Lung (tissue), 12 donors: ENCODE results near the gene OR2Y1. TPM values are rescaled to one million over a fixed set of nuclear protein-coding genes. Genes with fewer than 3 reads are reported as not detected.

Experiments
- ATAC-seq: fragments of 200-7000 bp; cut with Tn5 transposase; one replicate; pipeline ENCODE4 v1.9.1; 2020; ENCODE audit warnings: moderate number of reproducible peaks; ENCODE audit not compliant: insufficient read depth, low FRiP score
- DNase-seq, 3 donors: peaks; one replicate each; pipeline ENCODE4 v3.0.0-alpha.2; 2013 to 2017
- H3K27ac ChIP-seq, 2 donors: one replicate each; pipeline ENCODE4 v1.5.1; 2013; ENCODE audit warnings: mild to moderate bottlenecking in 2 of 2, moderate library complexity in 2 of 2, control low read depth in 1 of 2, inconsistent platforms in 1 of 2, low read depth in 1 of 2, low read length in 1 of 2
- H3K27me3 ChIP-seq, 3 donors: one replicate each; pipeline ENCODE4 v1.5.1; 2013; ENCODE audit warnings: low read length in 2 of 3; ENCODE audit not compliant: control insufficient read depth in 3 of 3, insufficient read depth in 3 of 3
- H3K36me3 ChIP-seq, 4 donors: one replicate each; pipeline ENCODE4 v1.5.1; 2013; ENCODE audit warnings: low read length in 4 of 4, mild to moderate bottlenecking in 1 of 4, moderate library complexity in 1 of 4; ENCODE audit not compliant: control insufficient read depth in 4 of 4, insufficient read depth in 4 of 4
- H3K4me1 ChIP-seq, 5 donors: one replicate each; pipeline ENCODE4 v1.5.1; 2013; ENCODE audit warnings: low read length in 5 of 5, mild to moderate bottlenecking in 2 of 5, moderate library complexity in 1 of 5; ENCODE audit not compliant: control insufficient read depth in 5 of 5, insufficient read depth in 5 of 5
- H3K4me3 ChIP-seq: one replicate; pipeline ENCODE4 v1.5.1; 2013; ENCODE audit warnings: mild to moderate bottlenecking, control low read depth, moderate library complexity
- H3K9ac ChIP-seq, 2 donors: one replicate each; pipeline ENCODE4 v1.5.1; 2013; ENCODE audit warnings: low read length in 2 of 2, control low read depth in 1 of 2; ENCODE audit not compliant: insufficient read depth in 1 of 2
- H3K9me3 ChIP-seq, 4 donors: one replicate each; pipeline ENCODE4 v1.5.1; 2013; ENCODE audit warnings: low read length in 3 of 4, mild to moderate bottlenecking in 1 of 4, moderate library complexity in 1 of 4; ENCODE audit not compliant: control insufficient read depth in 4 of 4, insufficient read depth in 3 of 4
- CTCF ChIP-seq: IDR thresholded peaks from 2 replicates; pipeline ENCODE4 v1.5.1; 2012; ENCODE audit warnings: mild to moderate bottlenecking; ENCODE audit errors: control extremely low read depth, extremely low read depth
- WGBS, 2 donors: extraction: QIAGEN DNeasy Blood & Tissue Kit; methylation state at CpG; one replicate each; pipeline ENCODE4 v1.1.7; 2013; 5-methylcytosine and 5-hydroxymethylcytosine counted together
- polyA plus RNA-seq, 2 donors: library from polyadenylated mRNA; stranded (reverse); fragments of 200-250 nt; gene quantifications; one replicate each; pipeline ENCODE4 v1.2.1, GENCODE V29; 2013
- total RNA-seq, 2 donors: library from RNA; depleted of rRNA in 1 of 2; stranded (reverse); fragments of >200 nt in 1 of 2; gene quantifications; one replicate each; pipeline ENCODE4 v1.2.1, GENCODE V29; 2014 to 2021
- donor health status: control.
- donor health status: control.
- donor health status: Bipolar disorder and iron deficiency.
- donor health status: healthy.
- donor health status: DM: yes; HTN: yes; CAD: no.

OR2Y1 gene
- total and polyA plus RNA-seq, 4 donors: not detected

- TF ChIP-seq CTCF: no peak
- ATAC-seq (no peak), DNase-seq (no peak)
- no peak overlapping the region for H3K4me3 ChIP-seq
- WGBS, 2 donors: 67 to 82% methylated on average over 2 of the region's 2 CpGs
- H3K9ac ChIP-seq: no peak overlapping the region
- H3K36me3 ChIP-seq: no peaks in the 10 kb centered on the region
- H3K9me3 ChIP-seq: no peaks in the 10 kb centered on the region
- no peak overlapping the region for H3K27ac ChIP-seq
- H3K4me1 ChIP-seq: no peaks in the 10 kb centered on the region
- peaks cover 0 to 14% (median 3%) of the 10 kb centered on the region in 3 donors for H3K27me3 ChIP-seq
These were observed 3.3 kb downstream of the OR2Y1 start for GRCh38 chr5:180736536-180736935.

- ATAC-seq (no peak), DNase-seq (no peak)
- Histone ChIP-seq H3K9me3 (peaks cover 0 to 2% (median 0%) of the 10 kb centered on the region in 4 donors), H3K4me3 (no peak overlapping the region), H3K27ac (no peak overlapping the region), H3K9ac (no peak overlapping the region), H3K4me1 (no peaks in the 10 kb centered on the region), H3K36me3 (no peaks in the 10 kb centered on the region), H3K27me3 (no peaks in the 10 kb centered on the region)
- no peak for TF ChIP-seq CTCF
- 89 to 91% methylated on average over 8 of the region's 8 CpGs for WGBS, 2 donors
These were observed 14.9 kb downstream of the OR2Y1 start for GRCh38 chr5:180724944-180725343.

- 58 to 65% methylated on average over 5 of the region's 5 CpGs for WGBS, 2 donors
These were observed 15.9 kb downstream of the OR2Y1 start for GRCh38 chr5:180723936-180724335.

More at GRCh38 chr5:180723936-180724335, 15.9 kb downstream of the OR2Y1 start:
- Histone ChIP-seq H3K27ac (no peak overlapping the region), H3K9me3 (peaks cover 0 to 2% (median 0%) of the 10 kb centered on the region in 4 donors), H3K36me3 (no peaks in the 10 kb centered on the region), H3K9ac (no peak overlapping the region), H3K4me3 (no peak overlapping the region), H3K4me1 (no peaks in the 10 kb centered on the region), H3K27me3 (no peaks in the 10 kb centered on the region)
- peak in 1 of 3 donors; percentile 4 for DNase-seq
- ATAC-seq: no peak
- TF ChIP-seq CTCF: no peak
